Mesothelial cell of epicardium (in vitro differentiated cells): Measurements from ENCODE around the gene WTIP. TPM values are rescaled to one million over a fixed set of nuclear protein-coding genes. Genes with fewer than 3 reads are reported as not detected.
"Not testable (repeated sequence)": the region's sequence is repeated elsewhere in the genome, so short reads cannot be mapped to it uniquely, and the experiment has no call there.

Experiments used
- DNase-seq, 2 experiments: peaks; one replicate each; pipeline ENCODE4 v3.0.0; 2021; ENCODE audit warnings: low spot score in 2 of 2; ENCODE audit not compliant: unreplicated experiment in 2 of 2
- H3K27ac Mint-ChIP-seq: 2 replicates; pipeline ENCODE4 v1.8.0; 2021; ENCODE audit warnings: mixed read lengths
- H3K27me3 Mint-ChIP-seq: 2 replicates; pipeline ENCODE4 v1.8.0; 2021; ENCODE audit warnings: low read depth, mixed read lengths
- H3K36me3 Mint-ChIP-seq: 2 replicates; pipeline ENCODE4 v1.8.0; 2021; ENCODE audit warnings: mixed read lengths
- H3K4me1 Mint-ChIP-seq: 2 replicates; pipeline ENCODE4 v1.8.0; 2021; ENCODE audit warnings: mixed read lengths
- H3K4me3 Mint-ChIP-seq: 2 replicates; pipeline ENCODE4 v1.8.0; 2021; ENCODE audit warnings: mild to moderate bottlenecking, moderate library complexity, mixed read lengths
- H3K9me3 Mint-ChIP-seq: 2 replicates; pipeline ENCODE4 v1.8.0; 2021; ENCODE audit warnings: mixed read lengths
- total RNA-seq: library from RNA; stranded (reverse); gene quantifications from 3 replicates; pipeline ENCODE4 v1.2.1, GENCODE V29; 2021
- TF ChIP-seq, protein P1 (sequence below): fragments of 200-600 bp; sonication (generic); IDR thresholded peaks from one replicate; pipeline ENCODE4 v1.5.0; 2021; ENCODE audit warnings: antibody characterized with exemption; ENCODE audit not compliant: unreplicated experiment

The WTIP gene
- total RNA-seq, 1 donor from 2014 or later = 42.3 TPM

DNA sequence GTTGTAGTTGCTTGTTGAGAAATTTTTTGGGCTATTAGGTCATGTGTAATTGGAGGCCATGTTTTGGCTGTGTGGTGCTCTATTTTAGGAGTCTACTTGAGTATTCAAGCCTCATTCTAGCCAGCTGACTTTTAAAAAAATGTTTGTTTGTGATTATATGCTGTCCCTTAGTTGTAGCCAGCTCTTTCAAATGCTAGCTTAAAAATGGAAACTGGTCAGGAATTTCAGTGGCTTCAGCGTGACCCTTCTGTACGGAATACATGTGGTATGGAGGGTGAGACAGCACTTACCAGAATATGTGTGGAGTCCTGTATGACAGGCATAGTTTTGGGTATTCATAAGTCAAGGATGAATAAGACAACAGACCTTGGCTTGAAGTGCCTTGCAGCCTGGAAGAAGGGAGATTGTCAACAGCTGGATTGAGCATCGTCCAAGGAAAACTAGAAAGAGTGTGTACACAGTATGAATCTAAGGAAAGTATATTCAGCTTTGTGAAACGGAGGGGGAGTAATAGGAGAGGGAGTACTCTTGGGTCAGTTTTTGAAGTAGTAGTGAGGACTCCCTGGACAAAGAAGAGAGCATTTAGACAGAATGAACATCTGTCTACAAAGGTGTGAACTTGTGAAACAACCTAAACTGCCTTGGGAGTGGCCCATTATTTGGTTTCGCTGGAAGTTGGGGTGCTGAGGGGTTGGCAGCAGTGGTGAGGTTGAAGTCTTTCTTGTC is 20.0 kb upstream of the WTIP start:
- H3K9me3 Mint-ChIP-seq = no peaks in the 10 kb centered on the region
- no peak for DNase-seq
- H3K27me3 Mint-ChIP-seq = no peaks in the 10 kb centered on the region
- TF ChIP-seq, protein P1, sequence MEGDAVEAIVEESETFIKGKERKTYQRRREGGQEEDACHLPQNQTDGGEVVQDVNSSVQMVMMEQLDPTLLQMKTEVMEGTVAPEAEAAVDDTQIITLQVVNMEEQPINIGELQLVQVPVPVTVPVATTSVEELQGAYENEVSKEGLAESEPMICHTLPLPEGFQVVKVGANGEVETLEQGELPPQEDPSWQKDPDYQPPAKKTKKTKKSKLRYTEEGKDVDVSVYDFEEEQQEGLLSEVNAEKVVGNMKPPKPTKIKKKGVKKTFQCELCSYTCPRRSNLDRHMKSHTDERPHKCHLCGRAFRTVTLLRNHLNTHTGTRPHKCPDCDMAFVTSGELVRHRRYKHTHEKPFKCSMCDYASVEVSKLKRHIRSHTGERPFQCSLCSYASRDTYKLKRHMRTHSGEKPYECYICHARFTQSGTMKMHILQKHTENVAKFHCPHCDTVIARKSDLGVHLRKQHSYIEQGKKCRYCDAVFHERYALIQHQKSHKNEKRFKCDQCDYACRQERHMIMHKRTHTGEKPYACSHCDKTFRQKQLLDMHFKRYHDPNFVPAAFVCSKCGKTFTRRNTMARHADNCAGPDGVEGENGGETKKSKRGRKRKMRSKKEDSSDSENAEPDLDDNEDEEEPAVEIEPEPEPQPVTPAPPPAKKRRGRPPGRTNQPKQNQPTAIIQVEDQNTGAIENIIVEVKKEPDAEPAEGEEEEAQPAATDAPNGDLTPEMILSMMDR = no peak
- H3K4me3 Mint-ChIP-seq = no peak overlapping the region
- no peak overlapping the region for H3K27ac Mint-ChIP-seq
- H3K4me1 Mint-ChIP-seq = peaks cover 8% of the 10 kb centered on the region
- peaks cover 53% of the 10 kb centered on the region for H3K36me3 Mint-ChIP-seq

DNA sequence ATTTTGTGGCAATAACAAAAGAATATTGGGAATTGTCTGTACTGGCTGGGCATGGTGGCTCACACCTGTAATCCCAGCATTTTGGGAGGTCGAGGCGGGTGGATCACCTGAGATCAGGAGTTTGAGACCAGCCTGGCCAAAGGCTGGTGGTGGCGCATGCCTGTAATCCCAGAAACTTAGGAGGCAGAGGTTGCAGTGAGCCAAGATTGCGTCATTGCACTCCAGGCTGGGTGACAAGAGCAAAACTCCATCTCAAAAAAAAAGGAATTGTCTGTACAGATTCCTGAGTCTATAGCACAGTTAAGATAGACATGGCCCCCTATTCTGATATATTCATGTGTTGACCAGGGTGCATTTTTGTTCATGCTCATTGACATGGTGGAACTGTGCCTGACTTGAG is 16.8 kb upstream of the WTIP start:
- not testable (repeated sequence) for H3K4me3 Mint-ChIP-seq, H3K27ac Mint-ChIP-seq, H3K9me3 Mint-ChIP-seq, H3K27me3 Mint-ChIP-seq, H3K4me1 Mint-ChIP-seq, DNase-seq
- peaks cover 54% of the 10 kb centered on the region for H3K36me3 Mint-ChIP-seq

DNA sequence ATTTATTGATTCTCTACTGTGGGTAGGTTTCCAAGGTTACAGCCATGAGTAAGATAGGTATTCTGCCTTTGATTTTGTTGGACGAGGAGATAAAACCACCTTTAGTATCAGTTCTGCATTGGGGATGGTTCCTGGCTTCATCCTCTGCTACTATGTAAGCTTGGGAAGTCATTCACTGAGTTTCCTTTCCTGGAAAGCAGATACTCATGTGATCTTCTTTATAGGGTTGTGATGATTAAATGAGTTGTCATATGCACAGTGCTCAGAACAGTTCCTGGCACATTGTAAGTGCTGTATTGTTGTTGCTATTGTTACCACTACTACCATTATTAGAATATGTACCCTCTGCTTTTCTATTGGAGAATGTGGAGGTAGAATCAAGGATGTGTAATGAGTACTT is 13.1 kb upstream of the WTIP start:
- TF ChIP-seq, protein P1 = no peak
- no peaks in the 10 kb centered on the region for H3K9me3 Mint-ChIP-seq
- H3K27ac Mint-ChIP-seq = no peak overlapping the region
- DNase-seq = no peak
- H3K4me1 Mint-ChIP-seq = no peaks in the 10 kb centered on the region
- peaks cover 38% of the 10 kb centered on the region for H3K36me3 Mint-ChIP-seq
- no peak overlapping the region for H3K4me3 Mint-ChIP-seq
- H3K27me3 Mint-ChIP-seq = no peaks in the 10 kb centered on the region

DNA sequence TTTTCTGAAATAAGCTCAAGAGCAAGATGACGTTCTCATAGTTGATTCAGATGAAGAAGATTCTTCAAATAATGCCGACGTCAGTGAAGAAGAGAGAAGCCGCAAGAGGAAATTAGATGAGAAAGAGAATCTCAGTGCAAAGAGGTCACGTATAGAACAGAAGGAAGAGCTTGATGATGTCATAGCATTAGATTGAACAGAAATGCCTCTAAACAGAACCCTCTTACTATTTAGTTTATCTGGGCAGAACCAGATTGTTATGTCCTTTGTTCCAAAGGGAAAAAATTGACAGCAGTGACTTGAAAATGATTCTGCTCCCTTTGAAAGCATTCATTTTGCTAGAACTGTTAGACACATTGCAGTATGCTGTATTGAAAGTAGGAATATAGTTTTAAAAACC is 12.5 kb upstream of the WTIP start:
- peaks cover 34% of the 10 kb centered on the region for H3K36me3 Mint-ChIP-seq
- not testable (repeated sequence) for H3K4me1 Mint-ChIP-seq, H3K9me3 Mint-ChIP-seq, H3K27me3 Mint-ChIP-seq, H3K4me3 Mint-ChIP-seq, H3K27ac Mint-ChIP-seq, DNase-seq

DNA sequence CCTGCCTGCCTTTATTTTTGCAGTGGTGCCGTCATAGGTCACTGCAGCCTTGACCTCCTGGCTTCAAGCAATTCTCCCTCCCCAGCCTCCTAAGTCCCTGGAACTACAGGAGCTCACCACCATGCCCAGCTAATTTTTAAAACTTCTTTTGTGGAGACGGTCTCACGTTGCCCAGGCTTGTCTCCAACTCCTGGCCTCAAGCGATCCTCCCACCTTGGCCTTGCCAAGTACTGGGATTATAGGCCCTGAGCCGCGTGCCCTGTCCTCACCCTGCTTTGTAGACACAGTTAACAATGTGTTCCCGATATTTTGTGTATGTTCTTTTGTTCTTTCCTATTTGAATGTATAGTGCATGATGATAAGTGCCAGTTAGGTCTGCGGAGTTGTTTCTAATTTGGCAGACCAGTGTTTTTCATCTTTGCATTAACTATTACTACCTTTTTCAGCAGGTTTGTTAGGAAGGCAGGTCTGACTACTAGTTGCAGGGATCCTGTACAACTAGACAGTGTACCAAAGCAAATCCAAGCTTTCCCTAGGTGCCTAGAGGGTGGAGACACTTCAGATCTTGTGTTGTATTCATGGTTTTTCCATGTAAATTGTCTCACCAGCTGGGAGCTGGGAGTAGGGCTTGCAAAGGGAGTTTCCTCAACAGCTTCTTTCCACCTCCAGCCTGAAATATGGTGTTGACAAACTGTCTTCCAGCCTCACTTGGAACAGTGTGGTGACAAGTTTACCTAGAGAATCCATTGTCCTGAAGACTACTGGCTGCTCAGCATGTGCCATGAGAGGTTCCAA is 9.5 kb upstream of the WTIP start:
- H3K27ac Mint-ChIP-seq = peak overlapping the region; percentile 17

DNA sequence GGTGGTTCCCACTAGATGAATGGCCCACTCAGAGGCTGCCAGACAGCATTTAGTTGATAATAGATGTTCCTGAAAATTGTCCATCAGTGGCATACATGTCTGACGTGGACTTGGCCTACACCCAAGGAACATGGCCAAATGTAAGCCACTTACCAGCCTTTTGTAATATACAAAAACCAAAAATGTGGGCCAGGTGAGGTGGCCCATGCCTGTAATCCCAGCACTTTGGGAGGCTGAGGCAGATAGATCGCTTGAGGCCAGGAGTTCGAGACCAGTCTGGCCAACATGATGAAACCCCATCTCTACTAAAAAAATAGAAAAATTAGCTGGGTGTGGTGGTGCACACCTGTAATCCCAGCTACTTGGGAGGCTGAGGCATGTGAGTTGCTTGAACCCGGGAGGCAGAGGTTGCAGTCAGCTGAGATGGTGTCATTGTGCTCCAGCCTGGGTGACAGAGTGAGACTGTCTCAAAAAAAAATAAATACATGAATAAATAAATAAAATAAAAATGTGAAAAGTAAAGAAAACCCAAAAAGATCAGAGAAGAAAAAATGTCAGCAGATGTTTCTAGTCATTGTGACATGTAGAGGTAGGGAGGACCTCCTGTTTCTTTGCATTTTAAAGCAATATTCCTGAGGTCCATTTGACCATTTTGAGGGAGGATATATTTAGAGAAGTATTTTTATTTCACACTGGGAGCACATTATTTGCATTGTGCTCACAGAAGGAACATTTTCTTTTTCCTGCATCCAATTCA is 7.1 kb upstream of the WTIP start:
- H3K9me3 Mint-ChIP-seq = no peaks in the 10 kb centered on the region
- TF ChIP-seq, protein P1 = no peak
- H3K27ac Mint-ChIP-seq = no peak overlapping the region
- DNase-seq = no peak
- no peak overlapping the region for H3K4me3 Mint-ChIP-seq
- no peaks in the 10 kb centered on the region for H3K4me1 Mint-ChIP-seq
- H3K36me3 Mint-ChIP-seq = peaks cover 16% of the 10 kb centered on the region
- no peaks in the 10 kb centered on the region for H3K27me3 Mint-ChIP-seq

More for the DNA sequence above, 9.5 kb upstream of the WTIP start:
- TF ChIP-seq, protein P1 = no peak
- Mint-ChIP-seq H3K36me3 (peaks cover 26% of the 10 kb centered on the region), H3K4me3 (no peak overlapping the region), H3K27me3 (no peaks in the 10 kb centered on the region), H3K4me1 (no peaks in the 10 kb centered on the region), H3K9me3 (no peaks in the 10 kb centered on the region)
- no peak for DNase-seq
